GM10248 (cell line): ENCODE data around the gene HMCN1.

Source experiments
- CTCF ChIA-PET: fragments of 300-600 bp; sonication (Branson Sonifier 250); formaldehyde crosslinking; extraction: SDS; loops from one replicate; lab custom pipeline; 2021; ENCODE audit warnings: antibody characterized with exemption; lab: Yijun Ruan, JAX
- POLR2A ChIA-PET: fragments of 350-650 bp; sonication (Branson Sonifier 250); formaldehyde crosslinking; extraction: SDS; loops from one replicate; lab custom pipeline; 2020; ENCODE audit warnings: antibody characterized with exemption; lab: Yijun Ruan, JAX
- DNase-seq: peaks from one replicate; pipeline ENCODE4 v3.0.0; 2012; ENCODE audit errors: extremely low spot score
- TF ChIP-seq, protein P1 (sequence below): IDR thresholded peaks from 2 replicates; pipeline ENCODE4 v1.5.1; 2012; ENCODE audit warnings: mild to moderate bottlenecking, low read depth; ENCODE audit errors: extremely low read depth, missing control alignments, control extremely low read depth

The HMCN1 gene

GRCh38 chr1:186125035-186125434, 390.8 kb downstream of the HMCN1 start:
- ChIA-PET POLR2A (no interaction called here), CTCF (no interaction called here)
- TF ChIP-seq, protein P1, sequence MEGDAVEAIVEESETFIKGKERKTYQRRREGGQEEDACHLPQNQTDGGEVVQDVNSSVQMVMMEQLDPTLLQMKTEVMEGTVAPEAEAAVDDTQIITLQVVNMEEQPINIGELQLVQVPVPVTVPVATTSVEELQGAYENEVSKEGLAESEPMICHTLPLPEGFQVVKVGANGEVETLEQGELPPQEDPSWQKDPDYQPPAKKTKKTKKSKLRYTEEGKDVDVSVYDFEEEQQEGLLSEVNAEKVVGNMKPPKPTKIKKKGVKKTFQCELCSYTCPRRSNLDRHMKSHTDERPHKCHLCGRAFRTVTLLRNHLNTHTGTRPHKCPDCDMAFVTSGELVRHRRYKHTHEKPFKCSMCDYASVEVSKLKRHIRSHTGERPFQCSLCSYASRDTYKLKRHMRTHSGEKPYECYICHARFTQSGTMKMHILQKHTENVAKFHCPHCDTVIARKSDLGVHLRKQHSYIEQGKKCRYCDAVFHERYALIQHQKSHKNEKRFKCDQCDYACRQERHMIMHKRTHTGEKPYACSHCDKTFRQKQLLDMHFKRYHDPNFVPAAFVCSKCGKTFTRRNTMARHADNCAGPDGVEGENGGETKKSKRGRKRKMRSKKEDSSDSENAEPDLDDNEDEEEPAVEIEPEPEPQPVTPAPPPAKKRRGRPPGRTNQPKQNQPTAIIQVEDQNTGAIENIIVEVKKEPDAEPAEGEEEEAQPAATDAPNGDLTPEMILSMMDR, result no peak

DNA sequence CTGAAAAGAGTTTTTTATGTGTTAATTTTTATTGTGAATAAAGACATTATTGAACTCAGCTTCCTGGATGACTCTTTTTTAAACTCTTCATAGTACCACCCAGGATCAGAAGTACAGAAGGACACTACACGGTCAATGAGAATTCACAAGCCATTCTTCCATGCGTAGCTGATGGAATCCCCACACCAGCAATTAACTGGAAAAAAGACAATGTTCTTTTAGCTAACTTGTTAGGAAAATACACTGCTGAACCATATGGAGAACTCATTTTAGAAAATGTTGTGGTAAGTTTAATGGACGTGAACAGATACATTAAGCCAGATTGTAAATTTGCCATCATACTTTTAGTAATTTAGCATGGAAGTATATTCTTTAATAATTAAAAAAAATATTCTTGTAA, 391.3 kb downstream of the HMCN1 start:
- DNase-seq, result no peak
- CTCF ChIA-PET, result no interaction called here
- POLR2A ChIA-PET, result no interaction called here

More at GRCh38 chr1:186125035-186125434, 390.8 kb downstream of the HMCN1 start:
- DNase-seq, result no peak

GRCh38 chr1:186129758-186130157, 395.6 kb downstream of the HMCN1 start:
- CTCF ChIA-PET, result interaction anchor here (1.1 kb wide), 1 partner anchor 26 kb away, joined by 3 read pairs; no protein-coding TSS in a partner anchor
- TF ChIP-seq, protein P1, result no peak
- no peak for DNase-seq
- POLR2A ChIA-PET, result no interaction called here

More for the DNA sequence above, 391.3 kb downstream of the HMCN1 start:
- TF ChIP-seq, protein P1, result no peak

DNA sequence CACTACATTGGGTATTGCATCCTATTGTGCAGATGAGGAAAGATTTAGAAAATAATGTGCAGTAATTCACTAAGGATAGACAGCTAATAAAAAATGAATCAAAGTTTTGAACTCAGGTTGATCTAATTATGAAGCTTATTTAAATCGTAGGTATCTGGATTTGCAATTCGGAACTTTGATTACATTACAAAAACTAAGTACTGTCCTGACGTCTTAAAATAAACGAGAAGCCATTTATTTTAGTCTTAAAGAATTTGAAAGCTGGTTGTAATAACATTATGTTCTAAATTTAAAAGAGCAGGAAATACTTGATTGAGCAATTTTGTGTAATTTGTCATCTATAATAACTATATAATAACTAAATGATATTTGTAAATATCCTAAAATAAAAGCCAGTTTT, 404.9 kb downstream of the HMCN1 start:
- TF ChIP-seq, protein P1, result no peak
- POLR2A ChIA-PET, result no interaction called here
- DNase-seq, result no peak
- CTCF ChIA-PET, result interaction anchor here (0.9 kb wide), 1 partner anchor 17 kb away, joined by 4 read pairs; no protein-coding TSS in a partner anchor

- TF ChIP-seq, protein P1, result no peak
- ChIA-PET POLR2A (no interaction called here), CTCF (interaction anchor here (0.9 kb wide), 1 partner anchor 16 kb away, joined by 4 read pairs; no protein-coding TSS in a partner anchor)
- no peak for DNase-seq
These were observed 405.5 kb downstream of the HMCN1 start for GRCh38 chr1:186139701-186140100.

- POLR2A ChIA-PET, result no interaction called here
- TF ChIP-seq, protein P1, result no peak
- no peak for DNase-seq
- CTCF ChIA-PET, result no interaction called here
These were observed 408.0 kb downstream of the HMCN1 start for GRCh38 chr1:186142159-186142558.
